ENCODE results near the gene SERTAD3.

The SERTAD3 gene

GRCh38 chr19:40411125-40411842, 32.9 kb downstream of the SERTAD3 start:
- TF ChIP-seq CTCF (IDR thresholded peaks at IDR 0.05) = no peak

- no peak for TF ChIP-seq CTCF (IDR thresholded peaks at IDR 0.05)
Measured at GRCh38 chr19:40410030-40410389, 34.1 kb downstream of the SERTAD3 start.

- TF ChIP-seq CTCF (IDR thresholded peaks at IDR 0.05) = no peak
Measured at GRCh38 chr19:40407714-40408597, 36.2 kb downstream of the SERTAD3 start.

- no peak for TF ChIP-seq CTCF (IDR thresholded peaks at IDR 0.05)
Measured at GRCh38 chr19:40403262-40403984, 40.7 kb downstream of the SERTAD3 start.

- no peak for TF ChIP-seq CTCF (IDR thresholded peaks at IDR 0.05)
Measured at GRCh38 chr19:40400559-40400958, 43.6 kb downstream of the SERTAD3 start.

- no peak for TF ChIP-seq CTCF (IDR thresholded peaks at IDR 0.05)
Measured at GRCh38 chr19:40398417-40399131, 45.6 kb downstream of the SERTAD3 start.

- no peak for TF ChIP-seq CTCF (IDR thresholded peaks at IDR 0.05)
Measured at GRCh38 chr19:40397568-40397906, 46.6 kb downstream of the SERTAD3 start.
